SU-DHL-6 (cell line): Measurements from ENCODE around the gene HOXB1.

Source experiments
- EZH2phosphoT487 ChIP-seq: fragments of 200-600 bp; sonication (generic), shearing (Covaris generic); conservative IDR thresholded peaks from 2 replicates; pipeline ENCODE4 v1.6.1; 2018; ENCODE audit warnings: mild to moderate bottlenecking, antibody characterized with exemption, low read length, moderate library complexity, mixed read lengths
- TF ChIP-seq, protein P1 (sequence below): fragments of 200-600 bp; sonication (generic); IDR thresholded peaks from one replicate; pipeline ENCODE4 v1.5.1; 2017; ENCODE audit warnings: antibody characterized with exemption, mild to moderate bottlenecking, low read length, moderate library complexity; ENCODE audit not compliant: insufficient read depth, poor library complexity, severe bottlenecking

DNA sequence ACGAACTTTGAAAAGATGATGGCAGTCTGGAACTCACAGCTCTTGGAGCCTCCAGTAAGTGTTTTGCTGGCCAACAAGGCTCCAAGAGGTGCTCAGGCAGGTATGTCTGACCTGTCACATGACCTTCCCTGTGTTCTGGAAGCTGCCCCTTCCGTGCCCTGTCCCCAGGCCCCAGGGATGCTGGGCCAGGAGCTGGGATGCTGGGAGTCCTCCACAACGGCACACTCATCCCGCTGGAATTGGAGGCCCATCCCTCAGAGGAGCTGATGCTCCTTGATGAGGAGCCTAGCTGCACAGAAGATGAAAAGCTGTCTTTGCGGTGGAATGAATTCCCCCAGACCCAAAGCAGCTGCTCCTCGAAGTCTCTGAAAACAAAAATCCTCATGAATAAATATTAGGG lies 47.8 kb downstream of the HOXB1 start:
- TF ChIP-seq, protein P1, sequence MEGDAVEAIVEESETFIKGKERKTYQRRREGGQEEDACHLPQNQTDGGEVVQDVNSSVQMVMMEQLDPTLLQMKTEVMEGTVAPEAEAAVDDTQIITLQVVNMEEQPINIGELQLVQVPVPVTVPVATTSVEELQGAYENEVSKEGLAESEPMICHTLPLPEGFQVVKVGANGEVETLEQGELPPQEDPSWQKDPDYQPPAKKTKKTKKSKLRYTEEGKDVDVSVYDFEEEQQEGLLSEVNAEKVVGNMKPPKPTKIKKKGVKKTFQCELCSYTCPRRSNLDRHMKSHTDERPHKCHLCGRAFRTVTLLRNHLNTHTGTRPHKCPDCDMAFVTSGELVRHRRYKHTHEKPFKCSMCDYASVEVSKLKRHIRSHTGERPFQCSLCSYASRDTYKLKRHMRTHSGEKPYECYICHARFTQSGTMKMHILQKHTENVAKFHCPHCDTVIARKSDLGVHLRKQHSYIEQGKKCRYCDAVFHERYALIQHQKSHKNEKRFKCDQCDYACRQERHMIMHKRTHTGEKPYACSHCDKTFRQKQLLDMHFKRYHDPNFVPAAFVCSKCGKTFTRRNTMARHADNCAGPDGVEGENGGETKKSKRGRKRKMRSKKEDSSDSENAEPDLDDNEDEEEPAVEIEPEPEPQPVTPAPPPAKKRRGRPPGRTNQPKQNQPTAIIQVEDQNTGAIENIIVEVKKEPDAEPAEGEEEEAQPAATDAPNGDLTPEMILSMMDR = no peak
- TF ChIP-seq EZH2phosphoT487 = no peak
